GM12865 (cell line): ENCODE results near the gene TIMM10.
A peak's percentile ranks its signal among the peaks of the same experiment; 100 is the strongest.

ENCODE experiments used
- DNase-seq: peaks from one replicate; pipeline ENCODE4 v3.0.0; 2010; ENCODE audit warnings: low read depth
- H3K4me3 ChIP-seq: 2 replicates; pipeline ENCODE4 v1.5.1; 2011; ENCODE audit warnings: mild to moderate bottlenecking, low read depth, low read length, control low read depth
- TF ChIP-seq, protein P1 (sequence below): IDR thresholded peaks from 2 replicates; pipeline ENCODE4 v1.5.1; 2011; ENCODE audit warnings: low read length, control low read depth, low read depth, inconsistent platforms; ENCODE audit not compliant: insufficient read depth; ENCODE audit errors: missing control alignments

Gene TIMM10

DNA sequence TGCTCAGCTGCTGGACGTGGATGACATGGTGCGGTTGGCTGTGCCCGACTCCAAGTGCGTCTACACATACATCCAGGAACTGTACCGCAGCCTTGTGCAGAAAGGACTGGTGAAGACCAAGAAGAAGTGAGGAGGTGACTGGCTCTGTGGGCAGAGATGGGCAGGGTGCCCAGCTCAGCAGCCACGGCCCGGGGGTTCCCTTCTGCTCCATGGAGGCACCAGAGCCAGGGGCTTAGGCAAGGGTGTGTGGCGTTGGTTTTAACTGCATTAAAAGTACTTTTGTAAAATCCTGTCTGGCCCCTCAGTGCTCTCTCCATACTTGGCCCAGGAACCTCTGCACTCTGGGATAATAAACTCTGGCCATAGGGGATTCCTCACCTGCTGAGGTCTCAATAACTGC is 19.4 kb upstream of the TIMM10 start:
- TF ChIP-seq, protein P1, sequence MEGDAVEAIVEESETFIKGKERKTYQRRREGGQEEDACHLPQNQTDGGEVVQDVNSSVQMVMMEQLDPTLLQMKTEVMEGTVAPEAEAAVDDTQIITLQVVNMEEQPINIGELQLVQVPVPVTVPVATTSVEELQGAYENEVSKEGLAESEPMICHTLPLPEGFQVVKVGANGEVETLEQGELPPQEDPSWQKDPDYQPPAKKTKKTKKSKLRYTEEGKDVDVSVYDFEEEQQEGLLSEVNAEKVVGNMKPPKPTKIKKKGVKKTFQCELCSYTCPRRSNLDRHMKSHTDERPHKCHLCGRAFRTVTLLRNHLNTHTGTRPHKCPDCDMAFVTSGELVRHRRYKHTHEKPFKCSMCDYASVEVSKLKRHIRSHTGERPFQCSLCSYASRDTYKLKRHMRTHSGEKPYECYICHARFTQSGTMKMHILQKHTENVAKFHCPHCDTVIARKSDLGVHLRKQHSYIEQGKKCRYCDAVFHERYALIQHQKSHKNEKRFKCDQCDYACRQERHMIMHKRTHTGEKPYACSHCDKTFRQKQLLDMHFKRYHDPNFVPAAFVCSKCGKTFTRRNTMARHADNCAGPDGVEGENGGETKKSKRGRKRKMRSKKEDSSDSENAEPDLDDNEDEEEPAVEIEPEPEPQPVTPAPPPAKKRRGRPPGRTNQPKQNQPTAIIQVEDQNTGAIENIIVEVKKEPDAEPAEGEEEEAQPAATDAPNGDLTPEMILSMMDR: no peak
- no peak overlapping the region for H3K4me3 ChIP-seq
- DNase-seq: no peak

DNA sequence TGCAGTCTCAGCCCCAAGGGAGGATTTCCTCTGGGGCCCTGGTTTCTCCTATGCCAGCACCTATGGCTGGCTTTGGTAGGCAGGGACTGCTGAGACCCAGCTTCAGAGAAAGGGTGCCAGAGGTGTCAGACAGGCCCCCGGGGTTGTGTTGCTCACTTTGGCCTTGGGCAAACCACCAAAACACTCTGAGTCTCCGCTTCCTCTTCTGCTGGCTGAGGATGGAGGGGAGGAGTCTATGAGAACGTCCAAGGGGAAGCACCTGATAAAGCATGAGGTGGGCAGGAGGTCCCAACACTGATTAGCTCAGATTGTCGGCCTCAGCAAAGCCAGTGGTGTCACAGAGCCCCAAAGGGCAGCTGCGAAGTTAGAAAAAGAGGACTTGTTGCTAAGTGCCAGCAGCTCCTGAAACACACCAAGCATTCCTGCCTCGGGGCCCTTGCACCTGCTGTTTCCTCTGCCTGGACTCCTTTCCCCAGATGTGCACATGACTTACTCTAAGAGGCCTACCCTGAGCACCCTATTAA is 17.4 kb upstream of the TIMM10 start:
- TF ChIP-seq, protein P1: no peak

DNA sequence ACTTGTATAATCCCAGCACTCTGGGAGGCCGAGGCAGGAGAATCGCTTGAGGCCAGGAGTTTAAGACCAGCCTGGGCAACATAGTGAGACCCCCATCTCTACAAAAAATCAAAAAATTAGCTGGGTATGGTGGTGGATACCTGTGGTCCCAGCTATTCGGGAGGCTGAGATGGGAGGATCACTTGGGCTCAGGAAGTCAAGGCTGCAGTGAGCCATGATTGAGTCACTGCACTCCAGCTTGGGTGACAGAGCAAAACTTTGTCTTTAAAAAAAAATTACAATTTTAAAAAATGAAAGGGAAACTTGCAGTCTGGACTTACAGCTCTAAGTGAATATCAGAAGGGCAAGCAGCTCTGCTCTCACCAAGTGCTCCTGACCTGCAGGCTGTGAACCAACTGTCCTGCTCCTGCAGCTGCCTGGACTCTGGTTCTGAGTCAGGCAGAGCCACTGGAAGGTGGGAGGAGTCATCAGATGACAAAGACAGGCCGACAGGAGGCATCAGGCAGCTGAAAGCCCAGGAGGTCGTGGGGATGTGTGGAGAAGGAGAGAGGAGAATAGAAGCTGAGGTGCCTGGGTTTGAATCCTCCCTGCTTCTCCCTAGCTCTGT is 16.4 kb upstream of the TIMM10 start:
- TF ChIP-seq, protein P1: no peak
- H3K4me3 ChIP-seq: no peak overlapping the region
- DNase-seq: peak; percentile 63

More for the DNA sequence above, 17.4 kb upstream of the TIMM10 start:
- no peak overlapping the region for H3K4me3 ChIP-seq
- peak; percentile 37 for DNase-seq

DNA sequence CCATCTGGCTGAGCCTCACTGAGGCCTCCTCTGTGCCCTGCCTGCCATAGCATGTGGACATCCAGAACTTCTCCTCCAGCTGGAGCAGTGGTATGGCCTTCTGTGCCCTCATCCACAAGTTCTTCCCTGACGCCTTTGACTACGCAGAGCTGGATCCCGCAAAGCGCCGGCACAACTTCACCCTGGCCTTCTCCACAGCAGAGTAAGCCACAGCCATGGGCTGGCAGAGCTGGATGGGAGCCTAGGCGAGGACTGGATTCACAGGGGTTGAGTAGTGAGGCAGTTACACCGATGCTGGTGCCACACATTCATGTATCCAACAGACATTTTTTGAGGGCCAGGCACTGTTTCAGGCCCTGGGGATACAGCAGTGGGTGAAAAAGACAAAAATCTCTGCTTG is 15.9 kb upstream of the TIMM10 start:
- DNase-seq: no peak
- H3K4me3 ChIP-seq: no peak overlapping the region
- TF ChIP-seq, protein P1: no peak

DNA sequence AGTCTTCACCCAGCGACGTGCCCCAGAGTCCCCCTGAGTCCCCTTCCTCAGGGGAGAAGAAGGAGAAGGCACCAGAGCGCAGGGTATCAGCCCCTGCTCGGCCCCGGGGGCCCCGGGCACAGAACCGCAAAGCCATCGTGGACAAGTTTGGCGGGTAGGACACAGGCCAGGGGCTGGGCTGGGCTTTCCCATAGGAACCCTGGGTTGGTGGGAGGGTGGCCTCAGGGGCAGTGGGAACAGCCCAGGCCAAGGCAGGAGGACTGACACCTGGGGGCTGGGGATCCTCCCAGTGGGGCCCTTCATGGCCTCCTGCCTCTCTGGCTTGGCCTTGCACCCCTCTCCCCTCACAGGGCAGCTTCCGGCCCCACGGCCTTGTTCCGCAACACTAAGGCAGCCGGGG is 15.3 kb upstream of the TIMM10 start:
- TF ChIP-seq, protein P1: no peak
- no peak for DNase-seq

DNA sequence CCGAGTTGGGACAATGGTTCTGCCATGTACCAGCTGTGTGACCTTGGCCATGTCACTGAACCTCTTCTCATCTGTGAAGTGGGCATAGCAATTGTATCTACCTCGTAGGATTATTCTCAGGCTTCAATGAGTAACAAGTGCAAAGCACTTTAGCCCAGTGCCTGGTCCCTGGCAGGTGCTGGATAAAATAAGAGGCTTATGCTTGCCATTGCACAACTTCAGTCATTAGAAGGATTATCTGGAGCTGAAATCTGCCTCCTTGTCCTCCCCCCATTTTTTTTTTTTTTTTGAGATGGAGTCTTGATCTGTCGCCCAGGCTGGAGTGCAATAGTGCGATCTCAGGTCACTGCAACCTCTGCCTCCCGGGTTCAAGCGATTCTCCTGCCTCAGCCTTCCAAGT is 14.0 kb upstream of the TIMM10 start:
- TF ChIP-seq, protein P1: no peak
- H3K4me3 ChIP-seq: no peak overlapping the region
- no peak for DNase-seq

More for the DNA sequence above, 15.3 kb upstream of the TIMM10 start:
- no peak overlapping the region for H3K4me3 ChIP-seq

DNA sequence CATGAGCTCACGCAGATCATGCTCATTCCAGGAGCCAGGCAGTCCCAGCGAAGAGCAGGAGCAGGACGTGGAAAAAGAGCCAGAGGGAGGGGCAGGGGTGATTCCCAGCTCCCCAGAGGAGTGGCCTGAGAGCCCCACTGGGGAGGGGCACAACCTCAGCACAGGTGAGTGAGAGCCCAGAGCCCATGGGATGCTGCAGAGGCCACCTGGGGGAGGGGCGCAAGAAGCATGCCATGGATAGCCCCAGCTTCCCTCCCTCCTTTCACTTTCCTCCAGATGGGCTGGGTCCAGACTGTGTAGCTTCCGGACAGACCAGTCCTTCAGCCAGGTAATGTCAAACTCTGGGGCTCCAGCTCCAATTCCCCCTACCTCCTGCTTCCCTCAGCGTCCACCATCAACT is 13.0 kb upstream of the TIMM10 start:
- no peak for DNase-seq
- no peak overlapping the region for H3K4me3 ChIP-seq
- TF ChIP-seq, protein P1: no peak
